DMS153 treated with DMSO at 0.1 percent for 48 hours (cell line): ENCODE data around the gene SLITRK6.
A peak's percentile ranks its signal among the peaks of the same experiment; 100 is the strongest.
"Not testable (repeated sequence)": the region's sequence is repeated elsewhere in the genome, so short reads cannot be mapped to it uniquely, and the experiment has no call there.

Experiments used
- DNase-seq: peaks from one replicate; lab custom pipeline; 2025; ENCODE audit not compliant: unreplicated experiment; lab: John Stamatoyannopoulos, UW

The SLITRK6 gene

DNA sequence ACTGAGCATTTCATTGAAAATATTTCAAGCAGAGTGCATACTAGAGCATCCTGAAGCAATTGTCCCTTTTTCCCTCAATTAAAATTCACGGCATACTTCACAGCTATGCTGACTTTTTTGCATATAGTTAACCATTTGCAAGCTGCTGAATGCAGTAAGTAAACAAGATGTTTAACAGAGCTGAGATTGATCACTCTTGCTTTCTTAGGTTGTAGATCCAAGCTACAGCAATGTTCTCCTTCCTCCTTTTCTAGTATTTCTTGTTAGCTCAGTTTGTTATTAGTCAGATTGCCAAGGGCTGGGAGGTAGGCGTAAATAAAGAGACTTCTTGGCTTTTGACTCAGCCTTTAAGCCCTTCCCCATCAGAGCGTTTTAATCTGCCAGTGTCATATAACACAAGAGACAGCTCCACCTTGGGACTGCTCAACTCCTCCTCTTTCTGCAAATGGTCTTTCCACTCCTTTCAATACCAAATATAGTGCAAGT lies at the start of gene SLITRK6:
Gene SLITRK6 (minus strand): TSS at position 323 of the 486 bp plus-strand sequence. CDS start 2,911 bp downstream, outside the sequence.
- DNase-seq = peak; percentile 31

- no peak for DNase-seq
Measured at GRCh38 chr13:85847012-85847411, 47.8 kb upstream of the SLITRK6 start.

DNA sequence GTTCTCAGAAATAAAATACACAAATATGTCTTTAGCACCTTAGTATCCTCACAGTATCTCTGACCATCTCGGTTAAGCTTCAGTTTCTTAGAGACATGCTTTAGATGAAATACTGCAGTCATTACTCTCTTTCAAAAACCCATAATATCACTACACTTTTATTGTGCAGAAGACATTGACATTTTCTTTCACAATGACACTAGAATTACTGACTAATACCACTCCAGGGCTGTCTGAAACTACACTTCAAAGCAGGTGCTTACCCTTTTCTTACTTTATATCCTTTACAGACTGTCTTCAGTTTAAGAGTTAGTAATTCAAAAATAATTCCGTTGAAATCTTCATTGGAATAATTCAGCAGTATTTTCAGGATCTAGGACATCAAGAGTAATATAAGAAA lies 42.2 kb upstream of the SLITRK6 start:
- no peak for DNase-seq

- DNase-seq = no peak
Measured at GRCh38 chr13:85833921-85834320, 34.7 kb upstream of the SLITRK6 start.

- DNase-seq = no peak
Measured at GRCh38 chr13:85828094-85828684, 29.0 kb upstream of the SLITRK6 start.

- DNase-seq = no peak
Measured at GRCh38 chr13:85825454-85825853, 26.2 kb upstream of the SLITRK6 start.

DNA sequence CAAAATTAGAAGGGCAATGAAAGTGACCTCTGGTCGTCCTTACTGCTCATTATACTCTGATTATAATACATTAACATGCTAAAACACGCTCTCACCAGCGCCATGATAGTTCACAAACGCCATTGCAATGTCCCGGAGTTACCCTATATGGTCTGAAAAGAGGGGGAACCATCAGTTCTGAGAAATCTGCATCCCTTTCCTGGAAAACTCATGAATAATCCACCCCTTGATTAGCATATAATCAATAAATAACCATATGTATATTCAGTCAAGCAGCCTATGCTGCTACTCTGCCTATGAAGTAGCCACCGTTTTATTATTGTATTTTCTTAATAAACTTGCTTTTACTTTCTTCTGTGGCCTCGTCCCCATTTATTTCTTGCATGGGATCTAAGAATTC lies 24.6 kb upstream of the SLITRK6 start:
- no peak for DNase-seq

GRCh38 chr13:85819513-85819912 lies 20.3 kb upstream of the SLITRK6 start:
- DNase-seq = no peak

DNA sequence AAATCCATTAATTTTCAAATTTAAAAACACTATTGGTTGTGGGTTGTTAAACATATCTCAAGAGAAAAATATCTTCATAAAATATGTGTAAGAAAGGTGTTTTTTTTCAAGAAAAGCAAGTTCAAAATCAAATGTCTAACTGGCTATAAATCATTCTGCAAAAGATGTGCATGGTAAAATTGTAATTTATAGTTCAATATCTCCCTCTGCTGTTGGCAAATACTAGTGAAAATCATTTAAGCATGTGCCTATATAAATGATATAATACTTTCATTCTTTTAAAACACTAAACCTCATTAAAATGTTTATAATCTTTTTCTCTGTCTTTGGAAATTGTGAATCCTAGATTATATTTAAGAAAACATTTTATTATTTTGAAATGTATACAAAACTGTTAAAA lies 17.2 kb upstream of the SLITRK6 start:
- DNase-seq = no peak

- no peak for DNase-seq
Measured at GRCh38 chr13:85812282-85812681, 13.1 kb upstream of the SLITRK6 start.

DNA sequence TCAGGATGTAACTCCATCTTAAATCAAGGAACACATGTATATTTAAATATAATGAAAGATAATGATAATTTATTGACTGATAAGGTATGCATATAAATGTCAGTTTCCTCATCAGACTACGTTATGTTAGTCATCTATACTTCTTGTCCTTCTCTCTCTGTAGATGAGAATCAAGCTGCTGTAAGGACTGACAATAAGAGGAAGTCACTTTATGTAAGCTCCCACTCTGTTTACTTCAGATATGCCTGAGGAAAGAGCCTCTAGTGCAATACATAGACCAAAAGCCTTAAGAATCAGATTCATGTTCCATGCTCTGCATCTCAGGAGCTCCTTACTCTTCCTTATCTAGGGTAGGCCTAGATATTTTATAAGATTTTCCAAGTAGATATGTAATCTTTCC lies 9.6 kb upstream of the SLITRK6 start:
- no peak for DNase-seq

- DNase-seq = peak; percentile 64
Measured at GRCh38 chr13:85806553-85807175, 7.4 kb upstream of the SLITRK6 start.

GRCh38 chr13:85798556-85798955 lies 663 bp downstream of the SLITRK6 start:
- no peak for DNase-seq

- DNase-seq = no peak
Measured at GRCh38 chr13:85797311-85797710, 1.9 kb downstream of the SLITRK6 start.

- no peak for DNase-seq
Measured at GRCh38 chr13:85785205-85785604, 14.0 kb downstream of the SLITRK6 start.

DNA sequence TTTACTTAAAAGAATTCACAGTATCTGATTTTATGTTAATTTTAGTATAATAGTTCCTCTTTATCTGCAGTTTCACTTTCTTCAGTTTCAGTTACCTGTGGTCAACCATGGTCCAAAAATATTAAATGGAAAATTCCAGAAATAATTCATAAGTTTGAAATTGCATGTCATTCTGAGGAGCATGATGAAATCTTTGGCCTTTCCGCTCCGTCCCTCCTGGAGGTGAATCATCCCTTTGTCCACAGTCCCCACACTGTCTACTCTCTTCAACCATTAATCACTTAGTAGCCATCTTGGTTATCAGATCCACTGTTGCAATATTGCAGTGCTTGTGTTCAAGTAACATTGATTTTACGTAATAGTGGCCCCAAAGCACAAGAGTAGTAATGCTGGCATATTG lies 26.9 kb downstream of the SLITRK6 start:
- no peak for DNase-seq

DNA sequence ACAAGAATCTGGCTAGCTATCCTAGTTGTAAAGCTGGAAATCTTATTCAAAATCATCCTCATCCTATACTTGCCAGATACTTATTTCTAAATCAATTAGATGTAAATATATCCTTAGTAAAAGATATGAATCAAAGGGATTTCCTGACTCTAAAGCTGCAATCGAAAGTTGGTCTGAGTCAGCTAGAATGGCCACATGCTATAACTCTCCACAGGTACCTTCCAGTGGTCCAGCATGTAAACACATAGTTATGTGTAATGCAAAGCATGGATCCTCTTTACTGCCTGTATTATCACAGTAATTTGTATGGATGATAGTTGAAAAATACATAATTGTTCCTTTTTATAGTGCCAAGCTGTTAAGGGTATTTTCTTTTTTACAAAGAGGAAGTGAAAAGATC lies 27.4 kb downstream of the SLITRK6 start:
- no peak for DNase-seq

DNA sequence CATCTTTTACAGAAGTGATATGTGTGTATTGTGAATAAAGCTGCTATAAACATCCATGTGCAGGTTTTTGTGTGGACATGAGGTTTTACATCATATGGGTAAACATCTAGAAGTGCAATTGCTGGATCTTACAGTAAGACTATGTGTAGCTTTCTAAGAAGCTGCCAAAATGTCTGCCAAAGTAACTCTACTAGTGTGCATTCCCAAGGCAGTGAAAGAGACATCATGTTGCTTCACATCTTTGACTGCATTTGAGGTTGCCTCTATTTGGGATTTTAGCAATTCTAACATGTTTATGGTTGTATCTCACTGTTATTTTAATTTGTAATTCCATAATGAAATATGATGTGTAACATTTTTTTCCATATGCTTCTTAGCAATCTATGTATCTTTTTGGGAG lies 30.3 kb downstream of the SLITRK6 start:
- DNase-seq = no peak

- DNase-seq = no peak
Measured at GRCh38 chr13:85755123-85755522, 44.1 kb downstream of the SLITRK6 start.

GRCh38 chr13:85743201-85743770 lies 55.9 kb downstream of the SLITRK6 start:
- DNase-seq = not testable (repeated sequence)
